Measurements from ENCODE around the gene KRT76. TPM values are rescaled to one million over a fixed set of nuclear protein-coding genes. Genes with fewer than 3 reads are reported as not detected.

The KRT76 gene
- polyA plus RNA-seq (2012; ENCODE audit: insufficient read length, low read depth), result not detected

DNA sequence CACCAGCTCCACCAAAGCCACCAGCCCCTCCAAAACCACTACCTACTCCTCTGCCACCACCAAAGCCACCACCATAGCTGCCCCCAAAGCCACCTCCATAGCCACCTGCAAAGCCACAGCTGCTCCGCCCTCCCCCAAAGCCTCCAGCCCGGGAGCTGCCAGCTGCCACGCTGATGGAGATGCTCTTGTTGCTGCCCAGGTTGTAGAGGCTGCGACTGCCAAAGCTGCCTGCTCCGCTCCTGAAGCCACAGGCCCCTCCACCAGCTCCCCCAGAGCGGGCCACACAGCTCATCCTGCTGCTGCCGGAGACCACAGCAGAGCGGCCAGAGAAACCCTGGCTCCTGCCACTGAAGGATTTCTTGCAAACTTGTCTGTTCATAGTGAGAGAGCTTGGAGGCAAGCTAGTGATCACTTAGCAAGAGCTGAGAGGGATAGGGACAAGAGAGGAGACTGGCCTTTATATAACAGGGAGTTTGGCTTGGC lies at the start of gene KRT76:
Gene KRT76 (minus strand): TSS at position 433 of the 483 bp plus-strand sequence. CDS start 54 bp downstream, at position 379.
- TF ChIP-seq SIN3A (IDR thresholded peaks at IDR 0.05; ENCODE audit: borderline replicate concordance, insufficient read depth, low read length), result no peak
- no peak for TF ChIP-seq POLR2AphosphoS5 (IDR thresholded peaks at IDR 0.05; ENCODE audit: low read depth, low read length)
- TF ChIP-seq TAF1 (IDR thresholded peaks at IDR 0.05; ENCODE audit: borderline replicate concordance, insufficient read depth, low read length), result no peak
- TF ChIP-seq, protein P1, sequence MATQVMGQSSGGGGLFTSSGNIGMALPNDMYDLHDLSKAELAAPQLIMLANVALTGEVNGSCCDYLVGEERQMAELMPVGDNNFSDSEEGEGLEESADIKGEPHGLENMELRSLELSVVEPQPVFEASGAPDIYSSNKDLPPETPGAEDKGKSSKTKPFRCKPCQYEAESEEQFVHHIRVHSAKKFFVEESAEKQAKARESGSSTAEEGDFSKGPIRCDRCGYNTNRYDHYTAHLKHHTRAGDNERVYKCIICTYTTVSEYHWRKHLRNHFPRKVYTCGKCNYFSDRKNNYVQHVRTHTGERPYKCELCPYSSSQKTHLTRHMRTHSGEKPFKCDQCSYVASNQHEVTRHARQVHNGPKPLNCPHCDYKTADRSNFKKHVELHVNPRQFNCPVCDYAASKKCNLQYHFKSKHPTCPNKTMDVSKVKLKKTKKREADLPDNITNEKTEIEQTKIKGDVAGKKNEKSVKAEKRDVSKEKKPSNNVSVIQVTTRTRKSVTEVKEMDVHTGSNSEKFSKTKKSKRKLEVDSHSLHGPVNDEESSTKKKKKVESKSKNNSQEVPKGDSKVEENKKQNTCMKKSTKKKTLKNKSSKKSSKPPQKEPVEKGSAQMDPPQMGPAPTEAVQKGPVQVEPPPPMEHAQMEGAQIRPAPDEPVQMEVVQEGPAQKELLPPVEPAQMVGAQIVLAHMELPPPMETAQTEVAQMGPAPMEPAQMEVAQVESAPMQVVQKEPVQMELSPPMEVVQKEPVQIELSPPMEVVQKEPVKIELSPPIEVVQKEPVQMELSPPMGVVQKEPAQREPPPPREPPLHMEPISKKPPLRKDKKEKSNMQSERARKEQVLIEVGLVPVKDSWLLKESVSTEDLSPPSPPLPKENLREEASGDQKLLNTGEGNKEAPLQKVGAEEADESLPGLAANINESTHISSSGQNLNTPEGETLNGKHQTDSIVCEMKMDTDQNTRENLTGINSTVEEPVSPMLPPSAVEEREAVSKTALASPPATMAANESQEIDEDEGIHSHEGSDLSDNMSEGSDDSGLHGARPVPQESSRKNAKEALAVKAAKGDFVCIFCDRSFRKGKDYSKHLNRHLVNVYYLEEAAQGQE (IDR thresholded peaks at IDR 0.05; ENCODE audit: insufficient read depth in 1 of 2, low read depth in 2 of 2, low read length in 2 of 2), result no peak
- TF ChIP-seq FOXP2 (optimal IDR thresholded peaks at IDR 0.05; ENCODE audit: borderline replicate concordance, extremely low read depth, extremely low read length, insufficient read depth), result no peak

DNA sequence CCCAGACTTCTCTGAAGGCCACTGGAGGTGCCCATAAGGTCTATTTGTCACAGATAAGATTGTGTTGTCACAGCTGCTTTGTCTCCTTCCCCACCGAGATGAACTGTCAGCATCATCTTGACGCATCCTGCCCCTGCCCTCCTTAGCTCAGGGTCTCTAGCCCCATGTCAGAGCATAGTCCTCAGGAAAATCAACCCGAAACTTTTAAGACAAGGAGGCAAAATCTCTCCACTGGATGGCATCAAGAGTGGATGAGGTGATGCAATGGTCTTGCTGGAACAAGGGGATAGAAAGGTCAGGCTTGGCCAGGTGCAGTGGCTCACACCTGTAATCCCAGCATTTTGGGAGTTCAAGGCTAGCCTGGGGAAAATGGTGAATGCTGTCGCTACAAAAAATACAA lies 48.8 kb upstream of the KRT76 start:
- no peak for TF ChIP-seq FOXP2 (optimal IDR thresholded peaks at IDR 0.05; ENCODE audit: borderline replicate concordance, extremely low read depth, extremely low read length, insufficient read depth)
- no peak for TF ChIP-seq SIN3A (IDR thresholded peaks at IDR 0.05; ENCODE audit: borderline replicate concordance, insufficient read depth, low read length)
- TF ChIP-seq, protein P1 (IDR thresholded peaks at IDR 0.05; ENCODE audit: insufficient read depth in 1 of 2, low read depth in 2 of 2, low read length in 2 of 2), result no peak
- no peak for TF ChIP-seq POLR2AphosphoS5 (IDR thresholded peaks at IDR 0.05; ENCODE audit: low read depth, low read length)
- no peak for TF ChIP-seq TAF1 (IDR thresholded peaks at IDR 0.05; ENCODE audit: borderline replicate concordance, insufficient read depth, low read length)

DNA sequence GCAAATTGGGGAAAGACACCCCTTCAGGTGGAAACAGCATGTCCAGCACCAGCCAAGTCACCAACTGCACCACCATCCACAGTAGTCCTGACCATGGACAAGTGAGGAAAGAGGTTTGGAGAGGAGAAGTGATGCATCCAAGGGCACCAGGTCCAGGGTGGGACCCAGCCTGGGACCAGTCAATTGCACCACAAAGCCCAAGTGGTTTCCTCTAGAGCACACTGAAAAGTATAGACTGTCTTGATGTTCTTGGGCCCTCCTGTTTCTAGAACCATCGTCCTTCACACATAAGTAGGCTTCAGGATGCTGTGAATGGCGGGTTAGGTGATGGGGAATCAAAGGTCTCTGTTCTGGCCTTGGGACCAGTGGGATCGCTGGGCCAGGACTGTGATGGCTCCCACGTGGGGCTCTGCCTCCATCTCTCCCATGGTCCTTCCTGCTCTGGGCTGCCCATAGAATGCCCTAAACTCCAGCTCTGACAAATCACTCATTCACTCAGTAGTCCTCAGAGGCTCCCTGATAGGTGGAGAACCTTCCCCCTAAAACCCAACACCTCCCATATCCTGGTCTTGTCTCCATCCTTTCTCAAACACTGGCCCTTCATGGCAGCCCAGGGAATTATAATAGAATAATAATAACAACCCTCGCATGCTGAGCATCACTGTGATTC lies 47.7 kb upstream of the KRT76 start:
- TF ChIP-seq, protein P1 (IDR thresholded peaks at IDR 0.05; ENCODE audit: insufficient read depth in 1 of 2, low read depth in 2 of 2, low read length in 2 of 2), result no peak
- TF ChIP-seq POLR2AphosphoS5 (IDR thresholded peaks at IDR 0.05; ENCODE audit: low read depth, low read length) (no peak), FOXP2 (optimal IDR thresholded peaks at IDR 0.05; ENCODE audit: borderline replicate concordance, extremely low read depth, extremely low read length, insufficient read depth) (no peak), TAF1 (IDR thresholded peaks at IDR 0.05; ENCODE audit: borderline replicate concordance, insufficient read depth, low read length) (no peak), SIN3A (IDR thresholded peaks at IDR 0.05; ENCODE audit: borderline replicate concordance, insufficient read depth, low read length) (no peak)

DNA sequence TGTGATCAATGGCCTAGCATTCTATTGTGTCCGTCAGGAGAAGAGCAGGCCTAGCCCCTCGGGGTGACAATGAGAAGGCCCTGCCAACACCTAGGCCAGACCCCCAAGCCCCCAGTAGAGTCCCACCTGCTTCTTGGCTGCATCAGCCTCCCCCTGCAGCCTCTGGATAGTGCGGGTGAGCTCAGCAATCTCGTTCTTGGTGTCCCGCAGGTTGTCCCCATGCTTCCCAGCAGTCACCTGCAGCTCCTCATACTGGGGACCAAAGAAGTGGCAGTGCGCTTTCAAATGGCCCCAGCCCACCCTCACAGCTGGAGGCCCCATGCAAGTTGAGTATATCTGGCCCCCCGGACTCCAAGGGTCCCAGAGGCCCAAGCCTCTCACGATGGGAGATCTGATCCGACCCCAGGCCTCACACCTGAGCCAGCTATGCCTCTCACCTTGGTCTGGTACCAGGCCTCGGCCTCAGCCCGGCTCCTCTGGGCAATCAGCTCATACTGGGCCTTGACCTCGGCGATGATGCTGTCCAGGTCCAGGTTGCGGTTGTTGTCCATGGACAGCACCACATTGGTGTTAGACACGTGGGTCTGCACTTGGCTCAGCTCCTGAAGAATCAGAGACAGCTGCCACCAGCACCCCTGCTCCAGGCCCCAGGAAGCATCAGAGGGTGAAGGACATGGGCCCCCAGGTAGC lies 46.8 kb upstream of the KRT76 start:
- TF ChIP-seq SIN3A (IDR thresholded peaks at IDR 0.05; ENCODE audit: borderline replicate concordance, insufficient read depth, low read length) (no peak), POLR2AphosphoS5 (IDR thresholded peaks at IDR 0.05; ENCODE audit: low read depth, low read length) (no peak), TAF1 (IDR thresholded peaks at IDR 0.05; ENCODE audit: borderline replicate concordance, insufficient read depth, low read length) (no peak), FOXP2 (optimal IDR thresholded peaks at IDR 0.05; ENCODE audit: borderline replicate concordance, extremely low read depth, extremely low read length, insufficient read depth) (no peak)
- TF ChIP-seq, protein P1 (IDR thresholded peaks at IDR 0.05; ENCODE audit: insufficient read depth in 1 of 2, low read depth in 2 of 2, low read length in 2 of 2), result no peak
